Testis (tissue), 2 donors: ENCODE measurements around the gene LRRC27.

Experiments
- CTCF ChIP-seq, 3 experiments: fragments of 450-650 bp in 2 of 3; fragments of 200-600 bp in 1 of 3; sonication (generic) in 1 of 3; IDR thresholded peaks; one replicate each; pipeline ENCODE4 v1.5.1; 2016 to 2019; ENCODE audit warnings: antibody characterized with exemption in 3 of 3, mild to moderate bottlenecking in 2 of 3, moderate library complexity in 1 of 3
- POLR2A ChIP-seq: fragments of 450-650 bp; IDR thresholded peaks from one replicate; pipeline ENCODE4 v1.6.1; 2017; ENCODE audit warnings: antibody characterized with exemption, mild to moderate bottlenecking, moderate library complexity

- TF ChIP-seq POLR2A: no peak
- TF ChIP-seq CTCF (IDR thresholded peaks at IDR 0.05): no peak
Measured at GRCh38 chr10:132326925-132327324, 5.1 kb upstream of the LRRC27 start.
